HG02981 (cell line): ENCODE measurements around the gene ISCU.
"Not testable (repeated sequence)": the region's sequence is repeated elsewhere in the genome, so short reads cannot be mapped to it uniquely, and the experiment has no call there.

ENCODE experiments used
- ATAC-seq: cut with Tn5 transposase; IDR thresholded peaks from one replicate; pipeline ENCODE4 v1.9.1; 2021; ENCODE audit warnings: mild to moderate bottlenecking, moderate library complexity; ENCODE audit not compliant: unreplicated experiment

The ISCU gene

GRCh38 chr12:108542320-108542719 is 20.1 kb upstream of the ISCU start:
- no peak for ATAC-seq

GRCh38 chr12:108543652-108544051 is 18.7 kb upstream of the ISCU start:
- ATAC-seq: no peak

DNA sequence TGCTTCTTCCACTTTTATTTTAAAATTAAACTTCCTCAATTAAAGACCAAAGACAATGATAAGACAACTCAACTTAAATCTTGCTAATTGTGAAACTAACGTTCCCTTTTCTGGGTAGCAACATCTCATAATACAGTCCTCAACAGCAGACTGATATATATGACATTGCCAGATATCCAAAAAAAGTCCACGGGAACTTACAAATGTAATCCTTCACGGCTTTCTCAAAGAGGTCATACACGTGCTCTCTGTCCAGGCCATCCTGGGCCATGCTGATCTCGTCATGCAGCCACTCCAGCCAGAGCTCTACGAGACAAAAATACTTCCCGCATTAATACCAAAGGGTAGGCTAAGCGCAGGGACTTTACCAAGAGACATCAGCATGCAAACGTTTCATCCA is 14.7 kb upstream of the ISCU start:
- ATAC-seq: no peak

- no peak for ATAC-seq
Observed at GRCh38 chr12:108548954-108549521, 13.4 kb upstream of the ISCU start.

- no peak for ATAC-seq
Observed at GRCh38 chr12:108551535-108551934, 10.9 kb upstream of the ISCU start.

GRCh38 chr12:108553799-108554198 is 8.6 kb upstream of the ISCU start:
- ATAC-seq: no peak

DNA sequence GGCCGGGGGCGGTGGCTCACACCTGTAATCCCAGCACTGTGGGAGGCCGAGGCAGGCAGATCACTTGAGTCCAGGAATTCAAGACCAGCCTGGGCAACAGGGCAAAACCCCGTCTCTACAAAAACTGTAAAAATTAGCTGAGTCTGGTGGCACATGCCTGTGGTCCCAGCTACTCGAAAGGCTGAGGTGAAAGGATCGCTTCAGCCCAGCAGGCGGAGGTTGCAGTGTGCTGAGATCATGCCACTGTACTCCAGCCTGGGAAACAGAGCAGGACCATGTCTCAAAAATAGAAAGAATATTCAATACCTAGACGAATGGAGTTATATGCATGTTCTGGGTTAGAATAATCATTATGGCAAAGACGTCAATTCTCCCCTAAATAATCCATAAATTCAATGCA is 7.0 kb upstream of the ISCU start:
- ATAC-seq: not testable (repeated sequence)

GRCh38 chr12:108559007-108559655 is 3.3 kb upstream of the ISCU start:
- ATAC-seq: no peak

GRCh38 chr12:108559748-108560147 is 2.6 kb upstream of the ISCU start:
- ATAC-seq: no peak

GRCh38 chr12:108560321-108560721 is 2.1 kb upstream of the ISCU start:
- ATAC-seq: no peak

GRCh38 chr12:108560752-108561719 is 1.4 kb upstream of the ISCU start, which contains the start of gene SART3:
Gene SART3 (minus strand): TSS chr12:108561173. CDS start chr12:108561154, 19 bp downstream.
- peak; percentile 34 for ATAC-seq

DNA sequence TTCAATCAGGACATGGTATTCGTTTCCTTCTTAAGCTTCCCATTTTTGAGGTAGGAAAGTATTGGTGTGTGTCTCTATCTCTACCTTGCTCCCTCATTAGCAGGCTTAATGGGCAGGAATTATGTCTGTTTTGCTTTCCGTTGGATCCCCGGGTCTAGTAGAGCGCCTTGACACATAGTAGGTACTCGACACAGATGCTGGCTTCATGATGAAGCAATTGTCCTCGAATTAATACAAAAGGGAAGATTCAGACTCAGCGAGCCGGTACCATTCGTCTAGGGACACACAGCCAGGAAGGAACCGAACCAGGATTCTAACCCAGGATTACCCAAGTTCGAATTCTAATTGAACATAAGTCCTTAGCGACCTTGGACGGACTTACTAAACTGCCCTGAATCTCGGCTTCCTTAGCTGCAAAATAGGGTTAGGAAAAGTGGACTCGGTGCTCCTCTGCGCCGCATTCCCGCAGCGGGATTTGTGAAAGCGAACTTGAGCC is 496 bp upstream of the ISCU start:
- no peak for ATAC-seq

GRCh38 chr12:108563136-108563803 is 874 bp downstream of the ISCU start:
- ATAC-seq: peak; percentile 24

DNA sequence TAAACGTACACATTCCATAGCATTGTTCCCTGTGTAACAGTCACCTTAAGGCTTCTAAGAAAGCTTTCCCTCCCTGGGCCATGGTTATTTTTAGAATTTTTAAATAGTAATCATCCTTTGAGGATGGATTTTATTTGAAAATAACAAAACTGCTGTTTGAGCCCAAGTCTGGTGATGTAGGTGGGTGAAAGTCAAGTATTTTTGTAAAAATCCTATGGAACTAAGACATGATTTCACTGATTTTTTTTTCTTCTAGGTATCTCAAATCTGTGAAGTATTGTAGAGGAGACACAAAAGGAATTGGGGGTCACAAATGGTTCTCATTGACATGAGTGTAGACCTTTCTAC is 1.4 kb downstream of the ISCU start:
- ATAC-seq: no peak

DNA sequence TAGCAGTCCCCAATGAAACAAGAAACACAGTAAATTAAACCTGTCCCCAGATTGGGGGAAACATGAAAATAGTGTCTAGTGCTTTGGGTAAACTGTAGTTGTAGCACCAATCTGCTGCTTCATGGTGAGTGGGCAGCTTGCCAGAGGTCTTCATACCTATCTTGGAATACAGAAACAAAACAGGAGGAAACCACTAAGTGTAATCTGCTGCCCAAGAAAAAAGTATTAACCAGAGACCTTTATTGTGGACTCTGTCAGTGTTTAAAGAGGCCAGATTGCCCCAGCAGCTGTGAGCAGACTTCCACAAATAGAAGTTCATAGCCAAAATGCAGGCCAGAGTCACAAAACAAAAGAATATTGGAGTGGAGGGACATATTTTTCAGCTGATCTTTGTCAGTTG is 2.3 kb downstream of the ISCU start:
- no peak for ATAC-seq

- no peak for ATAC-seq
Observed at GRCh38 chr12:108565146-108565545, 2.8 kb downstream of the ISCU start.

DNA sequence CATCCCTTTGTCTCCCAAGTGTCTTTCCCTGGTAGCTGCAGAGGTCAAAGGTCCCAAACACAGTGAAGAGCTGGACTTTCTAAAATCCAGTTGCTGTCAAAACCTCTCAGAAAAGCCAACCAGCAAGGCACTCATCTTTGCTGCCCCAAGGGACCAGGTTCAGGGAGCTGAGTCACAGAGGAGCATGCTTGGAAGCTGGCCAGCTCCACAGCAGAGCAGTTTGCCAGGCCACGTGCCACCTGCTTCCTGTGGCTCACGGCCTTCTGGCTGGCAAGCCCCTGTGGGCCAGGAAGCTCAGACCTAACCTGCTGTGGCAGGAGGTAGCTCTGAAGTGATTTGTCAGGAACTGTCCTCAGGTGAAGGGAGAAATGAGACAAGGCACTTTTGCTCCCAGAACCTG is 3.6 kb downstream of the ISCU start:
- ATAC-seq: no peak

GRCh38 chr12:108566452-108566851 is 4.1 kb downstream of the ISCU start:
- no peak for ATAC-seq

DNA sequence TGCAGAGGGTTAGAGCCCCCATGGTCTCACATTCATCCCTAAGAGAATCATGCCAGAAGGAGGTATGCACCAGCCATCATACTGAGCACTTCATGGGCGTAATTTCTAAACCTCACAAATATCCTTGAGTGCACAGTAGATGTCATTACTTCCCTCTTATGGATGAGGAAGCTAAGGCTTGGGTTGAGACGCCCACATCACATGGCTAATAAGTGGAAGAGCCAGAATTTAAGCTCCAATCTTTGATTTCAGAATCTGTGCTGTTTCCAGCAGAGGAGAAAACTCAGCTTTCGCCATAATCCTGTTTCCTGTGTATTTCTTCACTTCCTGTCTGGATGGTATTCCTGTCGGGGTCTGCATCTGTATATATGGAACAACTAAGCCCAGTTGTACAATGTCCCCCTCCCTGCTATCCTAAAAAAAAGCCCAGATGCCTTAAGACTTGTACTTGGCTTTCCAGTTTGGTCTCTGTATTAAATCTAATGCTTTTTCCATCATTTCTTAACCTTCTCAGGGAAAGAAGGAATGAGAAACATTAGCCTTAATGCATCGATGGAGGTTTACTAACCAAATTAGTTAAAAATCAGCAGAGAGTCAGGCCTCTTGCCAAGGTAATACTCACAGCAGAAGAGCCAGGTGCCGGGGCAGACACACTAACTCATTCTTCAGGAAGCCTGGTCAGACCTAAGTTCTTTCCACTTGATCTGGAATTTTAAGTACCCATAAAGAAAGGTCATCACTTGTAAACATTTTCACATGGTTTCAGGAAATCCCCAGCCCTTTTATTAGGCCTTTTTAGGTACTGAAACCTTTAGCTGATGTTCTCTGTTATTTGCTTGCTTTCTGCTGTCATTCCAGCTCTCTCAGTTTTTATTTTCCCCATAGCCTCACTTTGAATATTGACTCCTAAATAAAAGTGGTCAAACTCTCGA is 5.3 kb downstream of the ISCU start:
- no peak for ATAC-seq
